HepG2 (cell line): ENCODE results near the gene FUOM. TPM values are rescaled to one million over a fixed set of nuclear protein-coding genes. Genes with fewer than 3 reads are reported as not detected.

Experiments used
- CCAR2 ChIP-seq: fragments of 200-400 bp; formaldehyde crosslinking; optimal IDR thresholded peaks from 2 replicates; pipeline ENCODE3; 2018; ENCODE audit warnings: low read depth, mild to moderate bottlenecking, low read length, moderate library complexity
- CEBPB ChIP-seq: IDR thresholded peaks from 2 replicates; pipeline ENCODE4 v1.6.1; 2011; ENCODE audit warnings: low read depth, low read length, improper control_type of control experiment, borderline replicate concordance
- CENPX ChIP-seq: sonication (generic); formaldehyde crosslinking; IDR thresholded peaks from 2 replicates; pipeline ENCODE4 v1.9.0; 2021; ENCODE audit warnings: mild to moderate bottlenecking, missing genetic modification reagents, moderate library complexity
- CREB1 ChIP-seq, 2 experiments: fragments of 450-650 bp in 1 of 2; IDR thresholded peaks; 2 replicates each; pipeline ENCODE4 v1.6.1; 2016 to 2017; ENCODE audit warnings: control low read depth in 1 of 2, mild to moderate bottlenecking in 1 of 2, missing compliant biosample characterization in 1 of 2, missing genetic modification characterization in 1 of 2
- DNMT1 ChIP-seq: sonication (generic); formaldehyde crosslinking; IDR thresholded peaks from 2 replicates; pipeline ENCODE4 v1.5.1; 2020; ENCODE audit warnings: mild to moderate bottlenecking, missing genetic modification reagents
- FLYWCH1 ChIP-seq: sonication (generic); formaldehyde crosslinking; IDR thresholded peaks from 2 replicates; pipeline ENCODE4 v1.8.1; 2023; ENCODE audit warnings: mild to moderate bottlenecking, missing genetic modification reagents
- KMT2B ChIP-seq: IDR thresholded peaks from 2 replicates; pipeline ENCODE4 v1.6.1; 2016; ENCODE audit warnings: missing genetic modification reagents, missing compliant biosample characterization
- MIXL1 ChIP-seq: IDR thresholded peaks from 2 replicates; pipeline ENCODE4 v1.6.1; 2016
- PHF8 ChIP-seq: sonication (generic); formaldehyde crosslinking; IDR thresholded peaks from 2 replicates; pipeline ENCODE4 v1.5.0; 2020; ENCODE audit warnings: missing genetic modification reagents
- PLRG1 ChIP-seq: fragments of 450-650 bp; conservative IDR thresholded peaks from 2 replicates; pipeline ENCODE4 v1.6.1; 2016
- POLR2A ChIP-seq, 2 experiments: IDR thresholded peaks; 2 replicates each; pipeline ENCODE4 v1.6.1; 2011; ENCODE audit warnings: low read depth in 2 of 2, low read length in 2 of 2, mild to moderate bottlenecking in 1 of 2, moderate library complexity in 1 of 2; ENCODE audit not compliant: insufficient read depth in 1 of 2
- RFX3 ChIP-seq: IDR thresholded peaks from 2 replicates; pipeline ENCODE4 v1.6.1; 2016; ENCODE audit warnings: missing biosample characterization, missing genetic modification reagents
- RFX5 ChIP-seq: IDR thresholded peaks from 2 replicates; pipeline ENCODE4 v1.6.1; 2011; ENCODE audit warnings: low read depth, low read length, improper control_type of control experiment
- RXRB ChIP-seq: IDR thresholded peaks from 2 replicates; pipeline ENCODE4 v1.6.1; 2016; ENCODE audit warnings: borderline replicate concordance, missing genetic modification reagents, missing compliant biosample characterization
- SOX6 ChIP-seq, 2 experiments: fragments of 450-650 bp in 1 of 2; sonication (generic) in 1 of 2; formaldehyde crosslinking in 1 of 2; IDR thresholded peaks; 2 replicates each; pipeline versions ENCODE4 v1.4.0 to v1.6.1; 2017 to 2020; ENCODE audit warnings: antibody characterized with exemption in 1 of 2, mild to moderate bottlenecking in 1 of 2, missing genetic modification reagents in 1 of 2
- ZBTB7A ChIP-seq: sonication (generic); formaldehyde crosslinking; IDR thresholded peaks from 2 replicates; pipeline ENCODE4 v1.8.0; 2022; ENCODE audit warnings: mild to moderate bottlenecking, missing genetic modification reagents
- ZNF260 ChIP-seq: sonication (generic); formaldehyde crosslinking; IDR thresholded peaks from 2 replicates; pipeline ENCODE4 v1.4.0; 2020; ENCODE audit warnings: missing genetic modification reagents, low read depth, mild to moderate bottlenecking, borderline replicate concordance
- ZNF629 ChIP-seq: sonication (generic); formaldehyde crosslinking; conservative IDR thresholded peaks from 2 replicates; pipeline ENCODE4 v1.5.0; 2020; ENCODE audit warnings: missing genetic modification reagents
- ZNF720 ChIP-seq: sonication (generic); formaldehyde crosslinking; IDR thresholded peaks from 2 replicates; pipeline ENCODE4 v1.4.0; 2020; ENCODE audit warnings: missing genetic modification reagents
- ZNF749 ChIP-seq: sonication (generic); formaldehyde crosslinking; IDR thresholded peaks from 2 replicates; pipeline ENCODE4 v1.8.0; 2022; ENCODE audit warnings: mild to moderate bottlenecking, missing genetic modification reagents, moderate library complexity, borderline replicate concordance
- ZNF761 ChIP-seq: sonication (generic); formaldehyde crosslinking; conservative IDR thresholded peaks from 2 replicates; pipeline ENCODE4 v1.4.0; 2020; ENCODE audit warnings: mild to moderate bottlenecking, missing genetic modification reagents
- ZNF773 ChIP-seq: sonication (generic); formaldehyde crosslinking; IDR thresholded peaks from 2 replicates; pipeline ENCODE4 v1.4.0; 2020; ENCODE audit warnings: missing genetic modification reagents, borderline replicate concordance
- ZSCAN29 ChIP-seq: sonication (generic); formaldehyde crosslinking; conservative IDR thresholded peaks from 2 replicates; pipeline ENCODE4 v1.4.0; 2020; ENCODE audit warnings: mild to moderate bottlenecking, missing genetic modification reagents
- polyA plus RNA-seq, 8 experiments: library from polyadenylated mRNA; depleted of rRNA in 3 of 8; stranded (reverse) in 7 of 8; unstranded in 1 of 8; fragments of >200 nt; fragmentation: Illumina TruSeq in 4 of 8; extraction: Trizol in 4 of 8; gene quantifications; 2 replicates each; pipeline versions ENCODE4 v1.2.1 to v1.2.3, GENCODE V29; 2011 to 2016; ENCODE audit warnings: low read depth in 4 of 8, missing spikeins in 1 of 8, mixed read lengths in 1 of 8; ENCODE audit not compliant: insufficient read depth in 1 of 8
- total RNA-seq, 5 experiments: library from RNA; depleted of rRNA; stranded (reverse); fragments of >200 nt; fragmentation: Illumina TruSeq; extraction: Trizol; gene quantifications; 2 replicates each; pipeline ENCODE4 v1.2.3, GENCODE V29; 2016; ENCODE audit warnings: low read depth in 1 of 5
- TF ChIP-seq, protein P1 (sequence below): IDR thresholded peaks from 2 replicates; pipeline ENCODE4 v1.6.1; 2016
- TF ChIP-seq, protein P2 (sequence below): sonication (generic); formaldehyde crosslinking; IDR thresholded peaks from 2 replicates; pipeline ENCODE4 v1.4.0; 2020; ENCODE audit warnings: missing genetic modification reagents
- TF ChIP-seq, protein P3 (sequence below): sonication (generic); formaldehyde crosslinking; IDR thresholded peaks from 2 replicates; pipeline ENCODE4 v1.5.1; 2020; ENCODE audit warnings: missing genetic modification reagents, mild to moderate bottlenecking, borderline replicate concordance
- TF ChIP-seq, protein P4 (sequence below): sonication (generic); formaldehyde crosslinking; conservative IDR thresholded peaks from 2 replicates; pipeline ENCODE4 v1.5.0; 2020; ENCODE audit warnings: missing genetic modification reagents

Gene FUOM
- total and polyA plus RNA-seq, 2 of the 13 experiments (the other 11 are each of a cell fraction or from before 2014, with no cell fraction given) = 27.5 to 60.4 TPM

DNA sequence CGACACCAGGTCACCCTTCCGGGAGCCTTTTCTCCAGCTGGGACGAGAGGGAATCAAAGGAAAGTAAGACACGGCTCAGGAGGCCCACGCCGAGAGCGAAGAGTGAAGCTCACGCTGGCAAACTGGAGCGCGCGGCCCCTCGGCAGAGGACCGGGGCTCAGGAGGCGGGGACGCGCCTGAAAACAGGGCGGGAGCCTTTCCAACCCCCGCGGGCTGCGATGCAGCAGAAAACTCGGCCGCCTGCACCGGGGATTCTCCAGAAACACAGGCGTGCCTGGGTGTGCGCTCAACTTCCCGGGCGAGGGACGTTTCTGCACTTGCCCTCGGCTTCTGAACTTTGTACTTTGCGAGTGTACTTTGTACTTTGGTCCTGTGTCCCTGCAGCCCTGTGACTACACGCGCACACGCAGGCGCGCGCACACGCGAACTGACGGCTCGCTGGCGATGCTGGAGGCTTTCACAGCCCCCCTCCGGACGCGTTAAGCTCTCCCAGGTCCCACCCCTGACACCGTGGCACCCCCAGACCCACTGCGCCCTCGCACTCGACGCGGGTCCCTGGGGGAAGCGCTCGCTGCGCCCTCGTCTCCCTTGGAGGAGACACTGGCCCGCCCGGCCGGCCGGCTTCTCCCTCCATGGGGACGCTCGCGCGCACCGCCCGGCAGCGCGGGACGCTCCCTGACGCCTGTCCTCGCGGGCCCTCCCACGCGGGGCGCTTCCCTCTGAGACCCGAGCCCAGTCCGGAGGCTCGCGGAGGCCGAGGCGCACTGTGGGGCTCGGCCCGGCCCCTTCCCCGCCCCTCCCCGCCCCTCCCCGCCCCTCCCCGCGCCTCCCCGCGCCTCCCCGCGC lies 20.7 kb upstream of the FUOM start (continued):
- no peak for TF ChIP-seq ZNF629 (CRISPR knock-in tag)
- TF ChIP-seq DNMT1 = 0 out of 2 replicates have a peak, but pooled peaks have one; percentile 24
- peak in 1 of 2 experiments; percentile 43; a peak in 1 of 4 replicates for TF ChIP-seq POLR2A (IDR thresholded peaks at IDR 0.05; ENCODE audit: insufficient read depth in 1 of 2, low read depth in 2 of 2, low read length in 2 of 2)
- TF ChIP-seq ZNF720 (CRISPR knock-in tag) = no peak
- no peak; the same call in 1 of the 2 replicates for TF ChIP-seq ZNF773 (CRISPR knock-in tag)
- no peak for TF ChIP-seq CEBPB
- TF ChIP-seq, protein P1, sequence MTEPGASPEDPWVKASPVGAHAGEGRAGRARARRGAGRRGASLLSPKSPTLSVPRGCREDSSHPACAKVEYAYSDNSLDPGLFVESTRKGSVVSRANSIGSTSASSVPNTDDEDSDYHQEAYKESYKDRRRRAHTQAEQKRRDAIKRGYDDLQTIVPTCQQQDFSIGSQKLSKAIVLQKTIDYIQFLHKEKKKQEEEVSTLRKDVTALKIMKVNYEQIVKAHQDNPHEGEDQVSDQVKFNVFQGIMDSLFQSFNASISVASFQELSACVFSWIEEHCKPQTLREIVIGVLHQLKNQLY (CRISPR knock-in tag) = no peak
- peak; percentile 43; the same call in 1 of the 2 replicates for TF ChIP-seq PHF8 (CRISPR knock-in tag)
- no peak for TF ChIP-seq KMT2B (CRISPR knock-in tag)
- peak; percentile 94 for TF ChIP-seq FLYWCH1 (CRISPR knock-in tag)
- TF ChIP-seq, protein P2, sequence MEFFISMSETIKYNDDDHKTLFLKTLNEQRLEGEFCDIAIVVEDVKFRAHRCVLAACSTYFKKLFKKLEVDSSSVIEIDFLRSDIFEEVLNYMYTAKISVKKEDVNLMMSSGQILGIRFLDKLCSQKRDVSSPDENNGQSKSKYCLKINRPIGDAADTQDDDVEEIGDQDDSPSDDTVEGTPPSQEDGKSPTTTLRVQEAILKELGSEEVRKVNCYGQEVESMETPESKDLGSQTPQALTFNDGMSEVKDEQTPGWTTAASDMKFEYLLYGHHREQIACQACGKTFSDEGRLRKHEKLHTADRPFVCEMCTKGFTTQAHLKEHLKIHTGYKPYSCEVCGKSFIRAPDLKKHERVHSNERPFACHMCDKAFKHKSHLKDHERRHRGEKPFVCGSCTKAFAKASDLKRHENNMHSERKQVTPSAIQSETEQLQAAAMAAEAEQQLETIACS = peak; percentile 94
- TF ChIP-seq, protein P3, sequence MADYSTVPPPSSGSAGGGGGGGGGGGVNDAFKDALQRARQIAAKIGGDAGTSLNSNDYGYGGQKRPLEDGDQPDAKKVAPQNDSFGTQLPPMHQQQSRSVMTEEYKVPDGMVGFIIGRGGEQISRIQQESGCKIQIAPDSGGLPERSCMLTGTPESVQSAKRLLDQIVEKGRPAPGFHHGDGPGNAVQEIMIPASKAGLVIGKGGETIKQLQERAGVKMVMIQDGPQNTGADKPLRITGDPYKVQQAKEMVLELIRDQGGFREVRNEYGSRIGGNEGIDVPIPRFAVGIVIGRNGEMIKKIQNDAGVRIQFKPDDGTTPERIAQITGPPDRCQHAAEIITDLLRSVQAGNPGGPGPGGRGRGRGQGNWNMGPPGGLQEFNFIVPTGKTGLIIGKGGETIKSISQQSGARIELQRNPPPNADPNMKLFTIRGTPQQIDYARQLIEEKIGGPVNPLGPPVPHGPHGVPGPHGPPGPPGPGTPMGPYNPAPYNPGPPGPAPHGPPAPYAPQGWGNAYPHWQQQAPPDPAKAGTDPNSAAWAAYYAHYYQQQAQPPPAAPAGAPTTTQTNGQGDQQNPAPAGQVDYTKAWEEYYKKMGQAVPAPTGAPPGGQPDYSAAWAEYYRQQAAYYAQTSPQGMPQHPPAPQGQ = no peak
- no peak for TF ChIP-seq CREB1 (IDR thresholded peaks at IDR 0.05)
- no peak for TF ChIP-seq CREB1 (CRISPR knock-in tag; IDR thresholded peaks at IDR 0.05)
- no peak for TF ChIP-seq ZSCAN29 (CRISPR knock-in tag)
- peak; percentile 64; the same call in 1 of the 2 replicates for TF ChIP-seq RXRB (CRISPR knock-in tag)
- no peak for TF ChIP-seq RFX3 (CRISPR knock-in tag)
- peak; percentile 51; the same call in 1 of the 2 replicates for TF ChIP-seq ZNF749
- TF ChIP-seq ZNF260 (CRISPR knock-in tag) = no peak
- no peak for TF ChIP-seq CCAR2
- no peak for TF ChIP-seq CENPX
- no peak for TF ChIP-seq ZNF761 (CRISPR knock-in tag)
- TF ChIP-seq, protein P4, sequence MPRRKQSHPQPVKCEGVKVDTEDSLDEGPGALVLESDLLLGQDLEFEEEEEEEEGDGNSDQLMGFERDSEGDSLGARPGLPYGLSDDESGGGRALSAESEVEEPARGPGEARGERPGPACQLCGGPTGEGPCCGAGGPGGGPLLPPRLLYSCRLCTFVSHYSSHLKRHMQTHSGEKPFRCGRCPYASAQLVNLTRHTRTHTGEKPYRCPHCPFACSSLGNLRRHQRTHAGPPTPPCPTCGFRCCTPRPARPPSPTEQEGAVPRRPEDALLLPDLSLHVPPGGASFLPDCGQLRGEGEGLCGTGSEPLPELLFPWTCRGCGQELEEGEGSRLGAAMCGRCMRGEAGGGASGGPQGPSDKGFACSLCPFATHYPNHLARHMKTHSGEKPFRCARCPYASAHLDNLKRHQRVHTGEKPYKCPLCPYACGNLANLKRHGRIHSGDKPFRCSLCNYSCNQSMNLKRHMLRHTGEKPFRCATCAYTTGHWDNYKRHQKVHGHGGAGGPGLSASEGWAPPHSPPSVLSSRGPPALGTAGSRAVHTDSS (CRISPR knock-in tag) = no peak
- no peak for TF ChIP-seq SOX6 (IDR thresholded peaks at IDR 0.05)
- TF ChIP-seq SOX6 (CRISPR knock-in tag; IDR thresholded peaks at IDR 0.05) = peak; percentile 69
- TF ChIP-seq RFX5 = no peak
- TF ChIP-seq PLRG1 = no peak
- TF ChIP-seq ZBTB7A (CRISPR knock-in tag) = no peak
- TF ChIP-seq MIXL1 (CRISPR knock-in tag) = no peak
